ENCODE data around the gene FN1. TPM values are rescaled to one million over a fixed set of nuclear protein-coding genes. Genes with fewer than 3 reads are reported as not detected.

Gene FN1
- total RNA-seq, 1 donor from 2014 or later, result 83.2 TPM

DNA sequence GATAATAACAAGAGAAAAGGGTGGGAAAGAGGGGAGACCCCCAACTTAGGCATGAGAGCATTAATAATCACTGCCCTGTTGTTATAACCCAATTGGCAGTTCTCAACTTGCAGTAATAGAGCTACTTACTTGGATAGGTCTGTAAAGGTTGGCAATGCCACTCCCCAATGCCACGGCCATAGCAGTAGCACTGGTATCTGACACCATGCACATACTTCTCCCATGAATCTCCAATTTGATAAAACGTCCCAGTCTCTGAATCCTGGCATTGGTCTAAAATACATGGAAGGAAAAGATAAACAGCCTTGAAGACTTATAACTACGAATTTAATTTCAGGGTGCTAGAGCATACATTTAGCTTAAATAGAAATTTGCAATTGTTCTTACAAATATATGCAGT lies 16.8 kb downstream of the FN1 start:
- peaks cover 2% of the 10 kb centered on the region for H3K36me3 ChIP-seq (ENCODE audit: control insufficient read depth, insufficient read depth, low read length)
- FAIRE-seq (no peak), DNase-seq (ENCODE audit: low read depth) (no peak)
- H3K4me3 ChIP-seq (ENCODE audit: low read depth, low read length), result no peak overlapping the region
- TF ChIP-seq, protein P1, sequence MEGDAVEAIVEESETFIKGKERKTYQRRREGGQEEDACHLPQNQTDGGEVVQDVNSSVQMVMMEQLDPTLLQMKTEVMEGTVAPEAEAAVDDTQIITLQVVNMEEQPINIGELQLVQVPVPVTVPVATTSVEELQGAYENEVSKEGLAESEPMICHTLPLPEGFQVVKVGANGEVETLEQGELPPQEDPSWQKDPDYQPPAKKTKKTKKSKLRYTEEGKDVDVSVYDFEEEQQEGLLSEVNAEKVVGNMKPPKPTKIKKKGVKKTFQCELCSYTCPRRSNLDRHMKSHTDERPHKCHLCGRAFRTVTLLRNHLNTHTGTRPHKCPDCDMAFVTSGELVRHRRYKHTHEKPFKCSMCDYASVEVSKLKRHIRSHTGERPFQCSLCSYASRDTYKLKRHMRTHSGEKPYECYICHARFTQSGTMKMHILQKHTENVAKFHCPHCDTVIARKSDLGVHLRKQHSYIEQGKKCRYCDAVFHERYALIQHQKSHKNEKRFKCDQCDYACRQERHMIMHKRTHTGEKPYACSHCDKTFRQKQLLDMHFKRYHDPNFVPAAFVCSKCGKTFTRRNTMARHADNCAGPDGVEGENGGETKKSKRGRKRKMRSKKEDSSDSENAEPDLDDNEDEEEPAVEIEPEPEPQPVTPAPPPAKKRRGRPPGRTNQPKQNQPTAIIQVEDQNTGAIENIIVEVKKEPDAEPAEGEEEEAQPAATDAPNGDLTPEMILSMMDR (IDR thresholded peaks at IDR 0.05; ENCODE audit: insufficient read depth, low read length, severe bottlenecking), result no peak
- H3K27me3 ChIP-seq (ENCODE audit: control insufficient read depth, insufficient read depth, low read length), result no peaks in the 10 kb centered on the region

DNA sequence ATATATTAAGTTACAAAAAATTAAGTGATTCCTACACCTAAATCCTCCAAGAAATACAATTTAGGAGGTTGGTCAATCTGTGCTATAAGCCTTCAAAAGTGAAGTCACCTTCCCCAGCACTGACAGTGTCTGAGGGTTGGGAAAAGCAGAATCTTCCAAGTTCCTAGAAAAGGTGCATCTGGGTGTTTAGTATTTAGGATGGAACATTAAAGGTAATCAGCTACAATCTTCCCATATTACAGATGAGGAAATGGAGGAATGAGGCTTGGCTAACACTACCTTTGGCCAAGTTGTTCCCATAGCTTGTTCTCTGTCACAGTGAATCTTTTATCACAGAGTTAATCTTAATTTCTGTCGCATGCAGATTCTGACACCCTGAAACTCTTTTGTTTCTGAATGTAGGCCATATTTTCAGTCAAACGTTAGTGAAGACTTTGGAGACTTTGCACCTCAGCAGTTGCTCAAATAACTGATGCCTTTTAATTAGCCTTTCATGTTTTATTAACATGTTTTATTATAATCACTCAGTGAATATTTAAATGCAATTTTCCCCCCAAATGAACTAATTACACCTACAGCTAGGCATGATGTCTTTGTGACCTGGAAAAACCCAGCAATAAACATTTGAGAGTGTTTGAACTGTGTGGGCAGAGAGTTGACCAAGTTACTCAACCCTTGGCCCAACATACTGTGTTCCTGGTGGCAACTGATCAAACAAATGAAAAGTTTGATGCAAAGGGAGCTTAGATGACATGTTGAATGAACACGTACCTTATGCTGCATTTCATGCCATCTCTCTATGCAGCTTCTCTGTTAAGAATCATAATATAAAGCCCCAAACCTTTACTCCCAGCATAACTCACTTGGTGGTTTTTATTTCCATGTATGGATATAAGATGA lies 17.6 kb downstream of the FN1 start:
- Histone ChIP-seq H3K36me3 (ENCODE audit: control insufficient read depth, insufficient read depth, low read length) (peaks cover 2% of the 10 kb centered on the region), H3K27me3 (ENCODE audit: control insufficient read depth, insufficient read depth, low read length) (no peaks in the 10 kb centered on the region), H3K4me3 (ENCODE audit: low read depth, low read length) (no peak overlapping the region)
- DNase-seq (ENCODE audit: low read depth) (no peak), FAIRE-seq (no peak)
- TF ChIP-seq, protein P1 (IDR thresholded peaks at IDR 0.05; ENCODE audit: insufficient read depth, low read length, severe bottlenecking), result no peak

DNA sequence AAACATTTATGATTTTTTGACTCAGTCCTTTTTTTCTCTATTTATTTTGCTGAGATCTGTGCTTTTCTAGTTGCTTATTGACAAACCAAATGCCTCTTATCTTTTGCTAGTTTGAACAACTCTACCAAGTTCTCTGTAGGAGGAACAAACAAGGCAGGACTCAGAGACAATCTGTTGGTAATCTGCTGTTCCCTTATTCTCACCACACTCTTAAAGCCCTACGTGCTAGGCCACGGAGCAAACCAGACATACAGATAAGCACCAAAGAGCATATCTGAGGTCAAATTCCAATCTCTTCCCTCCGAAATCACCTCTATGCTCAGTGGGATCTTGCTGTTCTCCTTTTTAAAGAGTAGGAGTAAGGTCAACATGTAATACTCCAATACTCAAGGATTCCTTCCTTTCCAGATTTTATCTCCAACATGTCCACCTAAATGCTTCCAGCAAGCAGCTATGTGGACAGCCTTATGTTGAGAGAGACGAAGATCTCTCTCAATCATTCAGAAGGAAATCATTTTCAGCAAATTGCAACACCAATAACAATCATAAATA lies 18.4 kb downstream of the FN1 start:
- no peak for FAIRE-seq
- TF ChIP-seq, protein P1 (IDR thresholded peaks at IDR 0.05; ENCODE audit: insufficient read depth, low read length, severe bottlenecking), result no peak
- Histone ChIP-seq H3K36me3 (ENCODE audit: control insufficient read depth, insufficient read depth, low read length) (no peaks in the 10 kb centered on the region), H3K27me3 (ENCODE audit: control insufficient read depth, insufficient read depth, low read length) (no peaks in the 10 kb centered on the region), H3K4me3 (ENCODE audit: low read depth, low read length) (no peak overlapping the region)
- DNase-seq (ENCODE audit: low read depth), result no peak

DNA sequence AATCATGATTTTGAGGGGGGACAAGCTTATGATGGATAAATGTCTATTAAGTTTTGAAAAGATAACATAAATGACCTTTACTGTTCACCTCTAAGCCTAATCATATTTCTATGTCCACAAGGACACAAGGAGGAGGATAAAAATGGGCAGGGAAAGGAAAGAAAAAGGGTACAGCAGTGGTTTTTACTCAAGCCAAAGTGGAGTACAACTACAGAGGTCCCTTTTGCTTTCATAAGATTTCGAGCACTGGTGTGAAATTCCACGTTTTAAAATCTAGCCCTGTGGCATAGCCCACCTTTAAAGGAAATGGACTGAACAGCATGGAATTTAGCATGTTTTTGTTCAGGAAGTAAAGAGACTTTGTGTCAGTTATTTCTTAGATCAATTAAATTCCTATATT lies 19.2 kb downstream of the FN1 start:
- Histone ChIP-seq H3K36me3 (ENCODE audit: control insufficient read depth, insufficient read depth, low read length) (no peaks in the 10 kb centered on the region), H3K4me3 (ENCODE audit: low read depth, low read length) (no peak overlapping the region), H3K27me3 (ENCODE audit: control insufficient read depth, insufficient read depth, low read length) (no peaks in the 10 kb centered on the region)
- TF ChIP-seq, protein P1 (IDR thresholded peaks at IDR 0.05; ENCODE audit: insufficient read depth, low read length, severe bottlenecking), result no peak
- no peak for DNase-seq (ENCODE audit: low read depth)
- FAIRE-seq, result no peak

DNA sequence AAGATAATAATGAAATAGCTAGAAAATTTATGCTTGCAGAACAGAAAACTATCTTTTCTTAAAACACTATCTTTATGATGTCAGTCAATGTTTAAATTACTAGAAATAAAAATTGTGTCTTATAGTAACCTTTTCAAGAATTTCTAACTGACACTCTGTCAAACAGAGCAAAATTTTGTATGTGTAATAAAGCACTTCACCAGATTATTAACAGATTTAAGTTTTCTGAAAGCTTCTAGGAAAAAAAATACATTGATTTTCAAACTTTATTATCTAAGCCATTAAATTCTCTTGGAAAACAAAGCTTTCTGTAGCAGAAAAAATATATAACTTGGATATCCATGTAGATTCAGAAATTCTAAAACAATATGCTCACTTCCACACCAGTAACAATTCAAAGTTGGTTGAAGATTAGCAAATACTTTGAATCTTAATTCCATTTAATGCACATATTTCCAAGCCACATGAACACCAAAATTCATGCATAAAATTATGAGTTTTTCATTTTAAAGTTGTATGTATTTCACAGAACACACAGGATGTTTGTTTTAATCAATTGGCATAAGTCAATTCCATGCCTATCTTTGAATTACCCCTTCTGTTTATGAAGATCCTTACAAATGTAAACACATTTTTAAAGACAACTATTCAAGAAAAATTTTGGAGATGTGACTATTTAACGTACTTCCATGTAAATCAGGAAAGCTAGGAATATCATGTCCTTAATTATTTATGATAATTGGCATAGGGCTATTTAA lies 19.9 kb downstream of the FN1 start:
- Histone ChIP-seq H3K27me3 (ENCODE audit: control insufficient read depth, insufficient read depth, low read length) (no peaks in the 10 kb centered on the region), H3K4me3 (ENCODE audit: low read depth, low read length) (no peak overlapping the region), H3K36me3 (ENCODE audit: control insufficient read depth, insufficient read depth, low read length) (no peaks in the 10 kb centered on the region)
- TF ChIP-seq, protein P1 (IDR thresholded peaks at IDR 0.05; ENCODE audit: insufficient read depth, low read length, severe bottlenecking), result no peak
- DNase-seq (ENCODE audit: low read depth) (no peak), FAIRE-seq (no peak)
